ENCODE results near the gene ZNF160.
"Not testable (repeated sequence)": the region's sequence is repeated elsewhere in the genome, so short reads cannot be mapped to it uniquely, and the experiment has no call there.

ZNF160 gene

GRCh38 chr19:53103234-53104203, at the start of gene ZNF160:
TSS of gene ZNF160 (minus strand) at chr19:53103422. CDS start at chr19:53086276, 17,146 bp downstream.
- peak; percentile 95 to 99 (median 99) for DNase-seq
- intact Hi-C loops (cut with DNase I): no loop called here

- no peak for DNase-seq
- intact Hi-C loops (cut with DNase I): no loop called here
Measured at GRCh38 chr19:53147645-53148044, 44.4 kb upstream of the ZNF160 start.

GRCh38 chr19:53140351-53140750, 37.1 kb upstream of the ZNF160 start:
- DNase-seq: no peak
- intact Hi-C loops (cut with DNase I): no loop called here

DNA sequence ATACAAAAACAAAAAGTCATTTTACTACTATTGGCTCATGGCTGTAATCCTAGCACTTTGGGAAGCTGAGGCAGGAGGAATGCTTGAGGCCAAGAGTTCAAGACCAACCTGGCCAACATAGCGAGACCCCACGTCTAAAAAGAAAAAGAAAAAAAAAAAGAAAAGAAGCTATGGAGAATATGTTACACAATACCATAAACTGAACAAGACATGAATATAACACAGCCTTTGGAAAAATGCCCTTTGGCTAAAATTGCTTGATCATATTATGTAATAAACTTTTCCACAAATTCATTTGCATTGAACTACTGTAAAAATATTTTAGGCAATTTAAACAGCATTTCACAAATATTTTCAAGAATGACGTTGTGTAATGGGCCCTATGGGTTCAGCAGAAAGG, 33.2 kb upstream of the ZNF160 start:
- intact Hi-C loops (cut with DNase I): loop anchor here (10.0 kb wide), 1 partner anchor 62 kb away; no protein-coding TSS in a partner anchor
- no peak for DNase-seq

- intact Hi-C loops (cut with DNase I): loop anchor here (10.0 kb wide), 1 partner anchor 58 kb away; no protein-coding TSS in a partner anchor
- peak; percentile 78 to 95 (median 88) for DNase-seq
Measured at GRCh38 chr19:53132141-53132991, 29.1 kb upstream of the ZNF160 start, which contains the start of gene ZNF415. TSS of gene ZNF415 (minus strand) at chr19:53132910. CDS start at chr19:53122676, 10,234 bp downstream.

DNA sequence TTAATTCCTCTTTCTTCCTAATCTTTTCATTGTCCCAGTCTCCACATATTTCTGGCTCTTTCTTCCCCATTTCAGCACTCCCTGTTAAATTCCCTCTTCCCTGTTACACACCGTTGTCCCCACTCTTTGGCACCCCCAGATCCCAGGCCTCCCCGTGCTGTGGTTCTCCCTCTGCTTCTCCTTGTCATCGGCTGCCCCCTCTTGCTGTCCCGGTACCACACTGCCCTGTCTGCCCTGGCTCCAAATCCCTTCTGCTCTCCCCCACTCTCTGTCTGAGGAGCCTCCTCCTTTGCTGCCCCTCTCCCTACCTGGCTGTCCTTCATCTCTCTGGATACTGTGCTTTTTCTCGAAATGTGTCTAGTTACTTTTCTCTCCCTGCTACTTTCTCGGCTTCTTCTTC, 28.5 kb upstream of the ZNF160 start:
- DNase-seq: peak in 29 of 42 donors; percentile 10 to 74 (median 44)
- intact Hi-C loops (cut with DNase I): loop anchor here (10.0 kb wide), 1 partner anchor 57 kb away; no protein-coding TSS in a partner anchor

DNA sequence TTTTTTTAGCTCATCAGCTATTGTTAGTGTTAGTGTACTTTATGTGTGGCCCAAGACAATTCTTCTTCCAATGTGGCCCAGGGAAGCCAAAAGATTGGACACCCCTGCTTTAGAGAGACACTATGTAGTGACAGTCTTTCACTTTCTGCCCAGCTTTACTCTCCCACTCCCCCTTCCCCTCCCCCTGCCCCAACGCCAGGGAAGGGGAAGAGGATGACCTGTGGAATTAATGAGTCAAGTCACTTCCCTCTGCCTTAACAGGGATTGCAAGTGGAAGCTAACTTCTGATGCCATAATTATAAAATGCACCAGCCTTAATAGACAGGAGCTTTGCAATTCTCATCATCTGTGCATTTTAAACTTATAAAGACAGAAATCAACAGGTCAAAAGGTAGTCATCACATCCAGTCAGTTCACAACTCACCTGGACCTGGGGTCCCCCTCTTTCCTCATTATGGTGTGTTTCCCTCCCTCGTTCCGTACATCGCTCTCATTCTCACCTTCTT, 27.9 kb upstream of the ZNF160 start:
- DNase-seq: no peak
- intact Hi-C loops (cut with DNase I): loop anchor here (10.0 kb wide), 1 partner anchor 56 kb away; no protein-coding TSS in a partner anchor

GRCh38 chr19:53130506-53130905, 27.3 kb upstream of the ZNF160 start:
- intact Hi-C loops (cut with DNase I): loop anchor here (10.0 kb wide), 1 partner anchor 56 kb away; no protein-coding TSS in a partner anchor
- DNase-seq: peak in 24 of 42 donors; percentile 16 to 71 (median 40)

DNA sequence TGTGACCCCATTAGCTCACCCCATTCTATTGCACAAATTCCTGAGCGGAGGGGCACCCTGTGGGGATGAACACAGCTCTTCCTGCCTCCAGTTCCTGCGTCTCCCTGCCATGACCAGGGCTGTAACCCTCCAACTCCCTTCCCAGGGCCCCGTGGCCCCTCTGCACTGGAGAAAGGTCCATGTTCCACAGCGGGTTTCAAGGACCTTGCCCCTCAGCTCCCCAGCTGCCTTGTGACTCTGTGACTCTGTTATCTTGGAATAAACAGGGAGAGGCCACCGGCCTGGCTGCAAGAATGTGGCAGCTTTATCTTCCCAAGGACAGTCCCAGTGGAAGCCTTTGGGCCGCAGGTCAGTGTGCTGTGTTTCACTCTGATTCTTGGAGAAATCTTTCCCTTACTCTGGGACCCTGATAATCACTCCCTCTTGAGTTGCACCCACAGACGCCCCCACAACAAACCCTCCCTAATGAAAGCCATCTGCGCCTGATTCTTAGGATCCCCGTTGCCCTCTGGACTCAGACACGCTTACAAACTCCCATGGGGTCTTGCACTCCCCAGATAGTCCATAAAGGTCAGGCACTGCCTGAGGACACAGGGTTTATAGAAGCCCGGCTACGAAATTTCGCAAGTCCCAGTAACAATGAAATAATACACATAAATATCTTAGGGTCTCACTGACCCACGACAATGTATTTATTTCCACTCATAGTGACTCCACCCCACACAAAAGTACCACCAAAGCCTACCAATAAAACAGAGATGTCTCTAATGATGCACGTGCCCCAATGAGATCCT, 23.7 kb upstream of the ZNF160 start:
- intact Hi-C loops (cut with DNase I): not testable (repeated sequence)

DNA sequence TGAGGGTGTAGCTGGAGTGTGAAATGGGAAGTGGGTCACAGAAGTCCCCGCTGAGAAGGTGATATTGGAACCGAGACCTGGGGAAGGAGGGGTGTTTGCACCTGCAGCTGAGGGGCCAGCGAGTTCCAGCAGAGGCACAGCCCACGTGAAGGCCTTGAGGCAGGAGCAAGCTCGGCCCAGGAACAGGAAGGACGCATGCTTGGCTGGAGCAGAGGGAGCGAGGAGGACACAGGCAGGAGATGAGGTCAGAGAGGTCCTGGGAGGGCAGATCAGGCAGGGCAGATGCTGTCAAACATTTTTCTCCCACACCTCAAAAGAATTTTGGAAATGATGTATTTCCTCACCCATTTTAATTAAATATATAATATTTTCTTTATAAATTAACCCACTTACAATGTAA, 20.2 kb upstream of the ZNF160 start:
- intact Hi-C loops (cut with DNase I): no loop called here
- no peak for DNase-seq

More for the DNA sequence above, 23.7 kb upstream of the ZNF160 start:
- not testable (repeated sequence) for DNase-seq

DNA sequence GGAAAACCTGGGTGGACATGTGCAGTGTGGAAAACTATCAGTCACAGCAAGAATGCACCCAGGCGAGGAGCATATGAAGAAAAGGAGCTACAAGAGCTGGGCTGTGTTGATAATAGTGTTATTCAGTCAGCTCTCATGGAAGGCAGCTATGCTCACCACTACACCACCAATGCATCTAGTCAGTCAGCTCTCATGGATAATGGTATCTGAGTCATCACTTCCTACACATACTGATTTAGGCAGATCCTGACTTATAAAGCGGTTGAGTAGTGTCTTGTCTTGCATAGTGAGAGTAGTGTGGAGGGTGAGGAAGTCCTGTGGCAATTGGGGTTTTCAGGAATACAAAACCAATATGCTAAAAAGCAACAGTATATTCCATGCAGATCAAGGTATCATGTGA, 9.1 kb upstream of the ZNF160 start:
- DNase-seq: peak in 10 of 42 donors; percentile 7 to 63 (median 30)
- intact Hi-C loops (cut with DNase I): no loop called here

DNA sequence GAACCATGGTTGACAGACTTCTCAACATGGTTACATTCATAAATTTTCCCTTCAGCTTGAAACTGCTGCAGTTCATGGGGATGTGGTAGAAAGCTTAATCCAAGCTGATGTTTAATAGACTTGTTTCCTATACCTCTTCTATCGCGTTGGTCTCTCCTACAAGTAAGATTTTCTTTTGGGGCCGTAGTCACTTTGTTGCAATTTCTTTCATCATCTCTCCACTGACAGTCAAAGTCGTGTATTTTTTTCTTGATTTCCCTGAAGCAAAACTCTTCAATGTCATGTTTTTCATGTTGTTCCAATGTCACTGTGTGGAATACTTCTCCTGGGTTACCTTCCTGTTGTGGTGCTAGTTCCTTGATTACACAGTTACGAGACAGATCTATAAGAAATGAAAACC, 6.3 kb upstream of the ZNF160 start:
- intact Hi-C loops (cut with DNase I): no loop called here
- no peak for DNase-seq

DNA sequence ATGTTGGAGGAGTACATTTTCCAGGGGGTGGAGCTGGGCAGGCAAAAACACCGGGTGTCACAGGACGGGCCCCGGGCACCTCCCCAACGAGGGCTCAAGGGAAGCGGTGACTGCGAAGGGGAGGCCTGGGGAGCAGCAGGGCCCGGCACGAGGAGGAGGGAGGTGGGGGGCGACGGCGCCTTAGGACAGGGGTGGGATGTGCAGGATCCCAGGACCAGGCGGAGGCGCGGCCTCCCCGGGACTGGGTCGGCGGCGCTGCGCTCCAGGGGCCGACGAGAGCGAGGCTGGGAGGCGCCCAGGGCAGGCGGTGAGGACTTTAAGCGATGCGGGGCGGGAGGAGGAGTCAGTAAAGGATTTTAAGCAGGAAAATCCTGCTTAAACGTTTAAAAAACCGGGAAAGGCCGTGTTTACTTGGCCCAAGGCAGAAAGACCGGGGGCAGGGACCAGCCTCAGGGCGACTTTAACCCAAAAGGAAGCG, 427 bp downstream of the ZNF160 start:
- intact Hi-C loops (cut with DNase I): no loop called here
- peak in 29 of 42 donors; percentile 8 to 58 (median 36) for DNase-seq

DNA sequence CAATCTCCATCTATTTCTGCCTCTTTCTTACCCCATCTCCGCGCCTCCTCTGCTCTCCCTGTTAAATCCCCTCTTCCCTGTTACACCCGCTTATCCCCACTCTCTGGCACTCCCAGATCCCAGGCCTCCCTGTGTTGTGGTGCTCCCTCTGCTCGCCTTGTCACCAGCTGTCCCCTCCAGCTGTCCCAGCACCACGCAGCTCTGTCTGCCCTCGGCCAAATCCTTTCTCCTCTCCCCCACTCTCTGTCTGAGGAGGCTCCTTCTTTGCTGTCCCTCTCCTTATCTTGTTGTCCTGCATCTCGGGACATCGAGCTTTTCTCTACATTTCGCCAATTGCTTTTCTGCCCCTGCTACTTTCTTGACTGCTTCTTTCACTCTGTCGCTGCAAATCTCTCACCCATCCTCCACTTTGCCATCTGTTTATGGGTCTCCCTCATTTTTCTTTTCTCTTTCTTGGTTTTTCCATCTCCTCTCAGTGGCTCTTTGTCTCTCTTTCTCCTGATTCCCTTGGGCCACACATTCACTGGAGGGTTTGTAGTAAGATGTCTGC, 941 bp downstream of the ZNF160 start:
- peak in 6 of 42 donors; percentile 5 to 43 (median 14) for DNase-seq
- intact Hi-C loops (cut with DNase I): no loop called here

GRCh38 chr19:53101518-53101917, 1.7 kb downstream of the ZNF160 start:
- intact Hi-C loops (cut with DNase I): no loop called here
- DNase-seq: no peak

DNA sequence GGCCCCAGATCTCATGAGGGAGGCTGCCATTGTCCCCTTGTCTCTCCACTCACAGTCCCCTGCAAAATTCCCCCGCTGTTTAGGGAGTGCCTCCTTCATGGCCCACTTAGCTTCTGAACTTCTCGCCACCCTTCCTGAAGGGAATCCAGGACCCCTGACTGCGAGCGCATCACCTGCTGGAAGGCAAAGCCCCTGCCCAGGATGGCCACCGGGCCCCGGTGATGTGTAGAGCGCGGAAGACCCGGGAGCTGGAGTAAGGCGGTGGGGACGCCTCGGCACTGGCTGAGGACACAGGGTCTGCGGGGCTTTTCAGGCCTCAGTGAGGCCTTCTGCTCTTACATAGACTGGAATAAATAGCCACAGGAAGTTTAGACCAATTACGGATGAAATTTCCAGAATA, 4.7 kb downstream of the ZNF160 start:
- DNase-seq; intact Hi-C loops (cut with DNase I): not testable (repeated sequence)

DNA sequence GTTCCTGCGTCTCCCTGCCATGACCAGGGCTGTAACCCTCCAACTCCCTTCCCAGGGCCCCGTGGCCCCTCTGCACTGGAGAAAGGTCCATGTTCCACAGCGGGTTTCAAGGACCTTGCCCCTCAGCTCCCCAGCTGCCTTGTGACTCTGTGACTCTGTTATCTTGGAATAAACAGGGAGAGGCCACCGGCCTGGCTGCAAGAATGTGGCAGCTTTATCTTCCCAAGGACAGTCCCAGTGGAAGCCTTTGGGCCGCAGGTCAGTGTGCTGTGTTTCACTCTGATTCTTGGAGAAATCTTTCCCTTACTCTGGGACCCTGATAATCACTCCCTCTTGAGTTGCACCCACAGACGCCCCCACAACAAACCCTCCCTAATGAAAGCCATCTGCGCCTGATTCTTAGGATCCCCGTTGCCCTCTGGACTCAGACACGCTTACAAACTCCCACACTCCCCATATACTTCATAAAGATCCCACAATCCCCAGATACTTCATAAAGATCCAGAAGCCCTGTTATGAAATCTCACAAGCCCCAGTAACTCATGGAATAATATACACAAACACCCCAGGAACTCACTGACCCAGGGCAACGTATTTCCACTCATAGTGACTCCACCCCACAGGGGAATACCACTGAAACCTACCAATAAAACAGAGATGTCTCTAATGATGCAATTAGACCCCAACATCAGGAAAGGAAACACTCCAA, 6.1 kb downstream of the ZNF160 start:
- DNase-seq; intact Hi-C loops (cut with DNase I): not testable (repeated sequence)
